ENCODE results near the gene STX2. TPM values are rescaled to one million over a fixed set of nuclear protein-coding genes. Genes with fewer than 3 reads are reported as not detected.

Gene STX2
- total RNA-seq: 10 to 100 TPM; 20.9 to 35.9 (median 29.5) TPM

DNA sequence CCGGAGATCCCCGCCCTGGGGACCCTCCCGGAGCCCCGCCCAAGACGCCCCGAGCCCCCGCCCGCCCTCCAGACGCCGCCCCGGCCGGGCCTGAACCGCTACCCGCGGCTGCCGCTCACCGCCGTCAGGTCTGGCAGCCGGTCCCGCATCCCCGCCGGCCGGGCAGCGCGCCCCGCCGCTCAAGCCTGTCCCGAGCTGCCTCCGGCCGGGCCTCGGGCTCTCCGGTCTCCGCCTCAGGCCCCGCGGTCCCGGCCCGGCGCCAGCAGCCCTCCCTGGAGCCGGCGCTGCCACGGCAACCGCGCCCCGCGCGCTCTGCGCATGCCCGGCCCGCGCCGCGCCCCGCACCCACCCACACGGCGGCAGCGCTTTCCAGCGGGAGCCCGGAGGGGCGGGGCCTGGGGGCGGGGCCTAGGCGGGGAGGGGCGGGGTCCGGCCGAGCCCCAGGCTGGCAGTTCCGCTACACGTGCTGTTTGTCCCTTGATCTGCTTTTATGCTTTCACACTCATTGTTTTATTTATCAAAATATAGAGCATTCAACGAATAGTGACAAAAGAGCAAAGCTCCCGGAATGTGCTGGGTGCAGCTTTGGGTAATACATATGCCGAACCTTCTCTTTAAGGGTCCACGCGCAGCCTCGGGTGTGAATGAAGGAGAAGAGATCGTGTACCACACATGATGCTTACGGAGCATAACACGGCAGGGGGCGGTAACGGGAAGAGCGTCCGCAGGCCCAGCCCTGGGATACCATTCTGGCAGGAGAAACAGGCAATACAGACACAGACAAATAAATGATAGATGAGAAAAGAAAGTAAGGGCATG is at the start of gene STX2:
Gene STX2, minus strand, starts transcription at position 300 of the 819 bp plus-strand sequence. Its CDS starts 151 bp downstream, at position 149.
- TF ChIP-seq, protein P1, sequence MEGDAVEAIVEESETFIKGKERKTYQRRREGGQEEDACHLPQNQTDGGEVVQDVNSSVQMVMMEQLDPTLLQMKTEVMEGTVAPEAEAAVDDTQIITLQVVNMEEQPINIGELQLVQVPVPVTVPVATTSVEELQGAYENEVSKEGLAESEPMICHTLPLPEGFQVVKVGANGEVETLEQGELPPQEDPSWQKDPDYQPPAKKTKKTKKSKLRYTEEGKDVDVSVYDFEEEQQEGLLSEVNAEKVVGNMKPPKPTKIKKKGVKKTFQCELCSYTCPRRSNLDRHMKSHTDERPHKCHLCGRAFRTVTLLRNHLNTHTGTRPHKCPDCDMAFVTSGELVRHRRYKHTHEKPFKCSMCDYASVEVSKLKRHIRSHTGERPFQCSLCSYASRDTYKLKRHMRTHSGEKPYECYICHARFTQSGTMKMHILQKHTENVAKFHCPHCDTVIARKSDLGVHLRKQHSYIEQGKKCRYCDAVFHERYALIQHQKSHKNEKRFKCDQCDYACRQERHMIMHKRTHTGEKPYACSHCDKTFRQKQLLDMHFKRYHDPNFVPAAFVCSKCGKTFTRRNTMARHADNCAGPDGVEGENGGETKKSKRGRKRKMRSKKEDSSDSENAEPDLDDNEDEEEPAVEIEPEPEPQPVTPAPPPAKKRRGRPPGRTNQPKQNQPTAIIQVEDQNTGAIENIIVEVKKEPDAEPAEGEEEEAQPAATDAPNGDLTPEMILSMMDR (IDR thresholded peaks at IDR 0.05; ENCODE audit: low read depth): no peak

- TF ChIP-seq, protein P1 (IDR thresholded peaks at IDR 0.05; ENCODE audit: low read depth): no peak
Measured at GRCh38 chr12:130881548-130881947, 42.5 kb upstream of the STX2 start.

DNA sequence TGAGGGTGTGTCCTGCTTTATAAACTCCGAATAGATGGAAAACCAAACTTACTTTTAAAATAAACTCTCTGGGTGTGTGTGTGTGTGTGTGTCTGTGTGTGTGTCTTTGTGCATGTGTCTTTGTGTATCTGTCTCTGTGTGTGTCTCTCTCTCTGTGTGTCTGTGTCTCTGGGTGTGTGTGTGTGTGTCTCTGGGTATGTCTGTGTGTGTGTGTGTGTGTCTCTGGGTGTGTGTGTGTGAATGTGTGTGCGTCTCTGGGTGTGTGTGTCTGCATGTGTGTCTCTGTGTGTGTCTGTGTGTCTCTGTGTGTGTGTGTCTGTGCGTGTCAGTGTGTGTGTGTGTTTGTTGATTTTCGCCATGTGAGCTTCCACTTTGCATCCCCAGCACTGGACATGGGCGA is 42.0 kb upstream of the STX2 start:
- TF ChIP-seq, protein P1 (IDR thresholded peaks at IDR 0.05; ENCODE audit: low read depth): no peak

GRCh38 chr12:130880411-130880885 is 41.4 kb upstream of the STX2 start:
- TF ChIP-seq, protein P1 (IDR thresholded peaks at IDR 0.05; ENCODE audit: low read depth): no peak

- TF ChIP-seq, protein P1 (IDR thresholded peaks at IDR 0.05; ENCODE audit: low read depth): no peak
Measured at GRCh38 chr12:130879781-130880389, 40.8 kb upstream of the STX2 start.

DNA sequence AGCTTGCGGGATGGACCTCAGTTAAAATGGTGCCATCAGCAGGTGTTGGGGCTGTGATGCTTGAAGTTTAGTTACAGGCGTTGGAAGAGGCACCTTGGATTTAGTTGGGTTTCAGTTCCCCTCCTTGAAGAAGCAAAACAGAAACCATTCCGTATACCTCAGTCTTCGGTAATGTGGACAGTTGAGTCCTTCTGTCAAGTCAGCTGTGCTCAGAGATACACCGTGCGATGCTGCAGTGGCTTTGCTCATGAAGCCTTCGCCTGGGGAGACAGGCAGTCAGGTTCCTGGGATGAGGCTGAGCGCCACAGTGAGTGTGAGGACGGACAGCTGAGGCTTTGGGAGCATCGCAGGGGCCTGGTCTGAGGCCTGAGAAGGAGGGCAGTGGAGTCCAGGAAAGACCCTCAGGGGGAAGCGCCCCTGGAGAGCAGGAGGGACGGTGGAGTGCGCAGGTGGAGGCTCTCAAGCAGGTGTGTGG is 40.2 kb upstream of the STX2 start:
- TF ChIP-seq, protein P1 (IDR thresholded peaks at IDR 0.05; ENCODE audit: low read depth): no peak
